ENCODE data around the gene NTM.
"Not testable (repeated sequence)": the region's sequence is repeated elsewhere in the genome, so short reads cannot be mapped to it uniquely, and the experiment has no call there.

Gene NTM

DNA sequence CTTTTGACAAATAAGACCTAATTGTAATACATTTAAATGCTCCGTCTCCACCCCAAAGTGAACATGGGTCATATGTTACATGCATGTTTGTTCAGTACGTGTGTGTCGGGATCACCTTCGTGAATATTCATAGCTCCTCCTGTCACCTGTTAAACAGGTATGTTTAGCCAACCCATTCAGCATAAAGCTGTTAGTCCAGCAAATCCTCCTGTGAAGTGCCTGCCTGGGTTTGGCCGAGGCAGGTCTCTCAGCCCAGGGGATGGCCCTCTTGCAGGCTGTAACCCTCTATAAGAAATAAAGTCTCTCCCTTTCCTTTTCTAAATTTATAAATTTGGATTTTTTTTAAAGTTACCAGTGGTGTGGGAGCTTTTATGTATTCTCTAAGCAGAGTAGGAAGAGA is 38.9 kb upstream of the NTM start:
- POLR2A ChIA-PET = no interaction called here
- CTCF ChIA-PET = no interaction called here
- no peak for TF ChIP-seq SP1 (IDR thresholded peaks at IDR 0.05)
- TF ChIP-seq ARNT (IDR thresholded peaks at IDR 0.05) = no peak
- no peak for TF ChIP-seq SUZ12 (IDR thresholded peaks at IDR 0.05)
- no peak for TF ChIP-seq ELF4 (IDR thresholded peaks at IDR 0.05)
- TF ChIP-seq FOXM1 (IDR thresholded peaks at IDR 0.05; ENCODE audit: borderline replicate concordance) = no peak
- no peak for TF ChIP-seq TARDBP (IDR thresholded peaks at IDR 0.05)
- TF ChIP-seq ZNF384 (IDR thresholded peaks at IDR 0.05) = no peak
- no peak for TF ChIP-seq FOXK2 (IDR thresholded peaks at IDR 0.05)
- no peak for TF ChIP-seq NFRKB (IDR thresholded peaks at IDR 0.05)
- no peak for DNase-seq (ENCODE audit: extremely low spot score)

DNA sequence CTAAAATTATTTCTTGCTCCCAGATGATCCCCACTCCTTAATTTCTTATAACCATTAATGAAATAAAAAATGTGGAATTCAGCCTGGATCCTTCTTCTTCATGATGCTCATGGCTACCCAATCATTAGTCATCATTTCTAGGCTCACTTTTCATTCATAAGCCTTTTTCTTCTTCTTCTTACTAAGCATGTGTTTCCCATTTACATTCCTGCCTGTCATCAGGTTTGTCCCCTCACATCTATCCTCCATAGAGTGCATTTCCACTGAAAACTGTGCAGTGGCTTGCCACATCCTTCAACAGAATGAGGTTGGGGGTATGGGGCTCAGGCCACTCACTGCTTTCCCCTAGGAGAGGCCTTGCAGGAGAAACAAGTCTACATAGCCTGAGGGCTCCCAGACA is 35.8 kb upstream of the NTM start:
- CTCF ChIA-PET = no interaction called here
- TF ChIP-seq HDGF (IDR thresholded peaks at IDR 0.05; ENCODE audit: borderline replicate concordance) = no peak
- no peak for TF ChIP-seq ARNT (IDR thresholded peaks at IDR 0.05)
- TF ChIP-seq ELF4 (IDR thresholded peaks at IDR 0.05) = no peak
- no peak for TF ChIP-seq LEF1 (IDR thresholded peaks at IDR 0.05; ENCODE audit: borderline replicate concordance)
- TF ChIP-seq NFRKB (IDR thresholded peaks at IDR 0.05) = no peak
- TF ChIP-seq CTBP1 (IDR thresholded peaks at IDR 0.05; ENCODE audit: borderline replicate concordance) = no peak
- TF ChIP-seq, protein P1, sequence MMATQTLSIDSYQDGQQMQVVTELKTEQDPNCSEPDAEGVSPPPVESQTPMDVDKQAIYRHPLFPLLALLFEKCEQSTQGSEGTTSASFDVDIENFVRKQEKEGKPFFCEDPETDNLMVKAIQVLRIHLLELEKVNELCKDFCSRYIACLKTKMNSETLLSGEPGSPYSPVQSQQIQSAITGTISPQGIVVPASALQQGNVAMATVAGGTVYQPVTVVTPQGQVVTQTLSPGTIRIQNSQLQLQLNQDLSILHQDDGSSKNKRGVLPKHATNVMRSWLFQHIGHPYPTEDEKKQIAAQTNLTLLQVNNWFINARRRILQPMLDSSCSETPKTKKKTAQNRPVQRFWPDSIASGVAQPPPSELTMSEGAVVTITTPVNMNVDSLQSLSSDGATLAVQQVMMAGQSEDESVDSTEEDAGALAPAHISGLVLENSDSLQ (IDR thresholded peaks at IDR 0.05) = no peak
- no peak for TF ChIP-seq SP1 (IDR thresholded peaks at IDR 0.05)
- TF ChIP-seq SUZ12 (IDR thresholded peaks at IDR 0.05) = no peak
- TF ChIP-seq ZNF384 (IDR thresholded peaks at IDR 0.05) = no peak
- POLR2A ChIA-PET = no interaction called here
- DNase-seq (ENCODE audit: extremely low spot score) = no peak

DNA sequence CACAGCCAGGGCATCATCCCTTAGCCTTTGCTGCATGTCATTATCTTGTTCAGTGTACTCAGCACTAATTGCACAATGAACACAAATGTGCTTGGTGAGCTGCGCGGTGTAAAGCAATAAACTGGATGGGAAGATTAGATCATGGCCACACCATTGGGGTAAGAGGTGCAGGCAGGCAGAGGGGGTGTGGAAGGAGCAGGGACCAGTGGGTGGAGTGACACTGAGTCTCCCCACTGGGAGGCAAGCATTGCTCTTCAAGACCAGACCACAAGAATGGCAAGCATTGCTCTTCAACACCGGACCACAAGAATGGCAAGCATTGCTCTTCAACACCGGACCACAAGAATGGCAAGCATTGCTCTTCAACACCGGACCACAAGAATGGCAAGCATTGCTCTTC is 28.5 kb upstream of the NTM start:
- POLR2A ChIA-PET; DNase-seq (ENCODE audit: extremely low spot score); CTCF ChIA-PET: not testable (repeated sequence)

DNA sequence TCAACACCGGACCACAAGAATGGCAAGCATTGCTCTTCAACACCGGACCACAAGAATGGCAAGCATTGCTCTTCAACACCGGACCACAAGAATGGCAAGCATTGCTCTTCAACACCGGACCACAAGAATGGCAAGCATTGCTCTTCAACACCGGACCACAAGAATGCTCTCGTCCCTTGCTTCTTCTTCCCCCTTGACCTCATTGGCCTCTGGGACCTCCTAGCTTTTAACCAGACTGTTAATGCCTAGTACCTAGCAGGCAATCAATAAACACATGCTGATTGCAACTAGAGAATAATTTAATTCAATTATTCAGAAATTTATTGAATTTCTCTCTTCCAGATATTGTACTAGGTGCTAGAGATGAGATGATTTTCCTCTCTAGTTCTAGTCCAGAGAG is 28.0 kb upstream of the NTM start:
- CTCF ChIA-PET; DNase-seq (ENCODE audit: extremely low spot score); POLR2A ChIA-PET: not testable (repeated sequence)

DNA sequence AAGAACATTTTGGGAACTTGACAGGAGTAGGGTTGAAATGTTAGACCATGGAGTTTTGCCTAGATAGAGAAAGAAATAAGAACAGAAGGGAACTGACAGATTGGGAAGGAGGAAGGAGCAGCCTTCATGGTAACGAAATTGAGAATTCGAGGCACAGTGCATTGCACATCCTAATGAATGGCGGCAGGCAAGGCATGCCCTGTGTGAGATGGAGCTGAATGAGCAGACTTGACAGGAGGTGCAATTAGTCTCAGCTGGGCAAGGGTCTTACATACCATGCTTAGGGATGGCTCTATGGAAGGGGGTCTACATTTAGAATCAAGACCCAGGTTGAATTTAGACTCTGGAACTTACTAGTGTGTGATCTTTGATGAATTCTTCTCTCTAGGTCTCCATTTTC is 25.0 kb upstream of the NTM start:
- ChIA-PET POLR2A (no interaction called here), CTCF (no interaction called here)
- DNase-seq (ENCODE audit: extremely low spot score) = no peak
- no peak for TF ChIP-seq SP1 (IDR thresholded peaks at IDR 0.05)
- no peak for TF ChIP-seq SUZ12 (IDR thresholded peaks at IDR 0.05)
- TF ChIP-seq, protein P1 (IDR thresholded peaks at IDR 0.05) = no peak
- TF ChIP-seq BHLHE40 (IDR thresholded peaks at IDR 0.05; ENCODE audit: borderline replicate concordance) = no peak
- TF ChIP-seq ZNF384 (IDR thresholded peaks at IDR 0.05) = no peak

DNA sequence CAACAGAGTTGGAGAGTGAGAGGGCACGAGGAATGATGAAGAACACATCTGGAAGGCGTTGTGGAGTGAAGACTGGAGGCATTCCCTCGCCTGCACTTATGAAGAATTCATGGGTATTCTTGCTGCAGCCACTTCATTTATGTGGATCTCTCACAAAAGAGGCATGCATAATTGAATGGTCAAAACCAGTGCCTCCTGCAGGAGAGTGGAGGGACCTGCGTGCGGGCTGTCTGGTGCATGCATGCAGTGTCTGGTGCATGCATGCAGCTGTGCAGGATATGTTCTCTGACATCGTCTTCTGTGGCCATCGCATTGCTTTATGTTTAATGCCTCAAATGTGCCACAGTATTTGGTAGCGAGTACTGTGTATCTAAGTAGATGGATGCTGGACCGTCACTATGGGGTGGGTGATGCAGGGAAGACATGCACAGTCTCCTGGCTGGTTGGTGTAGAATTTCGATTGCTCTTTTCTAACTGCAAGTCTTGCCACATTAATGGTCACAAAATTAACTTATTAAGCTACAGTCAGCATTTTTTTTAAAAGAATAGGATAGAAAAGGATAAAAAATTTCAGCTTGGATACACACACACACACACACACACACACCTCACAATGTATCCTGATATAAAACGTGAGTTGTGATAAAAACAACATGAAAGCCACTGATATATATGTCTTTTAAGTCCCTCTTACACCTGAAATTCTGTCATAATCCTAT is 20.9 kb upstream of the NTM start:
- DNase-seq (ENCODE audit: extremely low spot score) = no peak
- CTCF ChIA-PET = no interaction called here
- POLR2A ChIA-PET = no interaction called here
- TF ChIP-seq LEF1 (IDR thresholded peaks at IDR 0.05; ENCODE audit: borderline replicate concordance) = no peak
- no peak for TF ChIP-seq ARNT (IDR thresholded peaks at IDR 0.05)
- TF ChIP-seq FOXA1 (IDR thresholded peaks at IDR 0.05) = no peak
- TF ChIP-seq TARDBP (IDR thresholded peaks at IDR 0.05) = no peak
- no peak for TF ChIP-seq ELF4 (IDR thresholded peaks at IDR 0.05)
- no peak for TF ChIP-seq SUZ12 (IDR thresholded peaks at IDR 0.05)
- TF ChIP-seq FOXK2 (IDR thresholded peaks at IDR 0.05) = no peak
- no peak for TF ChIP-seq HDGF (IDR thresholded peaks at IDR 0.05; ENCODE audit: borderline replicate concordance)
- TF ChIP-seq SP1 (IDR thresholded peaks at IDR 0.05) = no peak
- TF ChIP-seq FOXM1 (IDR thresholded peaks at IDR 0.05; ENCODE audit: borderline replicate concordance) = no peak
- no peak for TF ChIP-seq CTBP1 (IDR thresholded peaks at IDR 0.05; ENCODE audit: borderline replicate concordance)

DNA sequence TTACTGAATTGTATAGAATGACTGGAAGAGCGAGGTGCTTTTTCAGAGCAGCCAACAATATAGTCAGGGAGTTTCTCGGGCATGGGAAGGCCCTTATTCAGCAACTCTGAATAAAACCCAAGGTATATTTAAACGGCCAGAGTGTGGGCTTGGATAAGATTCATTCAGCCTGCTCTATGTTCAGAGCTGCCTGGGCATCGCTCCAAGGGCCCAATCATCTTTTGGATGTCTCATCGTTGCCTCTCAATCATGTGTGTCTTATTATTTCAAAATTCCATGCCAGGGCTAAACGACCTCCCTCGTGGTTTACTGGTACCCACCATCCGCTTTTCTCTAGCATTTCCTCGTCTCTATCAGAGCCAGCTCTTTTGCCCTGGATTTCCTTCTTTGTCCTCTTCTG is 19.5 kb upstream of the NTM start:
- ChIA-PET POLR2A (no interaction called here), CTCF (no interaction called here)
- TF ChIP-seq HDGF (IDR thresholded peaks at IDR 0.05; ENCODE audit: borderline replicate concordance) (no peak), L3MBTL2 (conservative IDR thresholded peaks at IDR 0.05) (no peak), ZNF384 (IDR thresholded peaks at IDR 0.05) (no peak), SUZ12 (IDR thresholded peaks at IDR 0.05) (no peak), ARNT (IDR thresholded peaks at IDR 0.05) (no peak), CTBP1 (IDR thresholded peaks at IDR 0.05; ENCODE audit: borderline replicate concordance) (no peak), FOXA1 (IDR thresholded peaks at IDR 0.05) (no peak), ELF4 (IDR thresholded peaks at IDR 0.05) (no peak), FOXK2 (IDR thresholded peaks at IDR 0.05) (no peak), TARDBP (IDR thresholded peaks at IDR 0.05) (no peak), FOXM1 (IDR thresholded peaks at IDR 0.05; ENCODE audit: borderline replicate concordance) (no peak), SP1 (IDR thresholded peaks at IDR 0.05) (no peak), NFRKB (IDR thresholded peaks at IDR 0.05) (no peak), BHLHE40 (IDR thresholded peaks at IDR 0.05; ENCODE audit: borderline replicate concordance) (no peak), LEF1 (IDR thresholded peaks at IDR 0.05; ENCODE audit: borderline replicate concordance) (no peak)
- TF ChIP-seq, protein P1 (IDR thresholded peaks at IDR 0.05) = no peak
- no peak for DNase-seq (ENCODE audit: extremely low spot score)
